HG03432 (cell line): ENCODE data around the gene CLSTN2.
A peak's percentile ranks its signal among the peaks of the same experiment; 100 is the strongest.

ENCODE experiments used
- ATAC-seq: cut with Tn5 transposase; IDR thresholded peaks from one replicate; pipeline ENCODE4 v1.9.1; 2021; ENCODE audit warnings: mild to moderate bottlenecking, moderate library complexity; ENCODE audit not compliant: unreplicated experiment

The CLSTN2 gene

DNA sequence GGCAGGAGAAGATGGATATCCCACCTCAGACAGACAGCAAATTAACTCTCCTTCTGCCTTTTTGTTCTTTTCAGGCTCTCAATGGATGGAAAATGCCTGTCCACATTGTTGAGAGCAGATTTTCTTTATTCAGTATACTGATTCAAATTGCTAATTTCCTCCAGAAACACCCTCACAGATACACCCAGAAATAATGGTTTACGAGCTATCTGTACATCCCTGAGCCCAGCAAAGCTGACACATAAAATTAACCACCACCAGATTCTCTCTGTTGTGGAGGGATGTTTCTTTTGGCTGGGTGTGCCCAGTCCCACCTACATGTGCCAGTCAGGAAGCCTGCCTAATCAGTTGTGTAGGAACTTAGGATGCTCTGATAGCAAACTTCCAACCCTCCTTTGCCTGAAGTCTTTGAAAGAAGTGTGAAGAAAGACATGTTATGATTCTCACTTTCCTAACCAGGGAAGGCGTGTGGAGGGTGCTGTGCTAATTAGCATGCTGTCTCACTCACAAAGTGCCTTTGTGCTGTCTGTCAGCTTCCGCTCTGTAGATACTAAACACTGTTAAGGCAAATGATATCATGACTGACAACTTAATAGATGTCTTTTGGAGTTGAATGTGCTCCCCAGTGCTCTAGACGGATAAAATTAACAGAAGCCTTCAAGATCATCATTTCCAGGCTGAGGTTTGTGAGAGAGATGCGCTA, 208.5 kb downstream of the CLSTN2 start:
- ATAC-seq, result no peak

- no peak for ATAC-seq
Observed at GRCh38 chr3:140145528-140145927, 210.5 kb downstream of the CLSTN2 start.

- no peak for ATAC-seq
Observed at GRCh38 chr3:140146668-140147067, 211.7 kb downstream of the CLSTN2 start.

DNA sequence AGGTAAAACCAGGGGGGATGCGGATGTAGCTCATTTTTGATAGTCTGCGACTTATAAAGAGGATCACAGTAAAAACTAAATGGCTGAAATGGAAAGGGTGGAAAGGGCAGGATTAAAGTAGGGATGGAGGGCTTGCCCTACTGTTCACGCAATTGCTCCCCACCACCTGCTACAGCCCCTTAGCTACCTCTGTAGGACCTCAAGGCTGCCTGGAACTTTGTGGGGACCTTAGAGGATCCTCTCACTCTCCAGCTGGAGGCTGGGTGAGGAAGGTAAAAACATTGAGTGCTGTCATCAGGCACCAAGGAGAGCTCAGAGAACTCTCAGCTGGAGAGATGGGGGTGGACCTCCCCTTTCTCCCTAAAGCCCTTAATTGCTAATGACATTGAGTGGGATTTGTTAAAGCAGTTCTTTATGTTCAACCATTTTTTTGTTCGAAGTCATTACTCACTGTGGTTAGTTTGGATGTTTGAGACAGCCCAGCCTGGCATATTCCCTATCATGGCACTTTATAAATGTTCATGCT, 213.0 kb downstream of the CLSTN2 start:
- ATAC-seq, result no peak

DNA sequence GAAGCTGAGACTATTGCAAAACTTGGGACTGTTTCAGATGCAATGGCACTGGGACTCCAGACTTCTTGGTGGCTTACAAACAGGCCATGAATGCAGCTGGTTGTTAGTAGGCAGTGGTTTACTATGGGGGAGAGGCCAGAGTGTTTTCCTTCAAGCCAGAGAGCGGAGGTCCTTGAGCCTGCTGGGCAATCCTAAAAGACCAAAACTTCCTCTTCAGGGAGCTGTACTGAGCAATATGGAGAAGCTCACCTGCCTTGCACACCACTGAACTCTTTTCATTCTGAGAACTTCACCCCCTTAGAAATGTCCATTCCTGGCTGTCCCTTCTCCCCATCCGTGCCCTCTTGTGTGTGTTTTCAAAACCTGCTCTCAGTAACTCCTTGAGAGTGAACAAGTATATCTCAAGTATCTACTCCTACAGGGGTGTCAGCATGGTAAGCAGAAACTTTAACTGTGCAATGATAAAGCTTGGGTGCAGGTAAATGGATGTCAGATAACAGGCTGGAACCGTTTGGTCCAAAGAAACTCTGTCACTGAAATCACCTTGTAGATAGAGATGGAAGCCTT, 213.9 kb downstream of the CLSTN2 start:
- no peak for ATAC-seq

DNA sequence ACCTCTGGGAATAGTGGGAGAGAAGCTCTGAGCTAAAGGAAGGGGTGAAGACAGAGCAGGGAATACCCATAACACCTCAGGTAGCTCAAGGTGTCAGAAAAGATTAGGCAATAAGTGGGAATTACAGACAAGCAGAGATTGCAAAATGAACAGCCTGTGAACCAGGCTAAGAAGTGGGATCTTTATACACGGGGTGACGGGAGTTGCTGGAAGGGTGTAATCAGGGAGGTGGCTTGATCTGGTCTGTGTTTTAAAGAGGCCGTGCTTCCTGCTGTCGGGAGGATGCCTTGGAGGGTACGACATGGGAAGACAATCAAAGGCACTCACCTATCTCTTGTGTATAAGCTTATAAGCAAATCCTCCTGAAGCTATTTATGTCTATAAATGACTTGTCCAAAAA, 216.3 kb downstream of the CLSTN2 start:
- no peak for ATAC-seq

GRCh38 chr3:140152851-140153639, 218.1 kb downstream of the CLSTN2 start:
- ATAC-seq, result peak; percentile 61

DNA sequence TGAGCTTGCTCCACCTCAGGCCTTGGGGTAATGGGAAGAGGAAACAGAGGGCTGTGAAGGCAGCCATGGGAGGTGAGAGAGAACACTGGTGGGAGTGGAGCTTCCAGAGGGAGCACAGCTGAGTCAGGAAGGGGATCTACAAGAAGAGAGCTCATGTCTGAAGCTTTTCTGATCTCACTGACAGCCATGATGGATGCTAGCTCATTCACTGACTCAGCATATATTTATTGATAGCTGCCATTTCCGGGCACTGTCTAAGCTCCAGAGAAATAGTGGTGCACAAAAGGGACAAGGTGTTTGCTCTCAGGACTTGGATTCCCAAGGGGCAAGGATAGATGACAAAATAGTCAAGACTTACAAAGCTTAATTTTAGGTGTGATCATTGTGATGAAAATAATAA, 218.8 kb downstream of the CLSTN2 start:
- ATAC-seq, result no peak

DNA sequence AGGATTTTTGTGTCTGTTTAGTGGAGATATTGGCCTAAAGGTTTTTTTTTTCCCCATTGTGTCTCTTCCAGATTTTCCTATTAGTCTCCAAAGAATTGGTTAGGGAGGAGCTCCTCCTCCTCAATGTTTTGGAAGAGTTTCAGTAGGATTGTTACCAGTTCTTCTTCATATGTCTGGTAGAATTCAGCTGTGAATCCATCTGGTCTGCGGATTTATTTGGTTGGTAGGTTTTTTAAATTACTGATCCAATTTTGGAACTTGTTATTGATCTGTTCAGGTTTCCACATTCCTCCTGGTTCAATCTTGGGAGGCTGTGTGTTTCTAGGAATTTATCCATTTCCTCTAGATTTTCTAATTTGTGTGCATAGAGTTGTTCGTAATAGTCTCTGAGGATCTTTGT, 222.2 kb downstream of the CLSTN2 start:
- no peak for ATAC-seq

- ATAC-seq, result no peak
Observed at GRCh38 chr3:140159646-140160045, 224.7 kb downstream of the CLSTN2 start.

DNA sequence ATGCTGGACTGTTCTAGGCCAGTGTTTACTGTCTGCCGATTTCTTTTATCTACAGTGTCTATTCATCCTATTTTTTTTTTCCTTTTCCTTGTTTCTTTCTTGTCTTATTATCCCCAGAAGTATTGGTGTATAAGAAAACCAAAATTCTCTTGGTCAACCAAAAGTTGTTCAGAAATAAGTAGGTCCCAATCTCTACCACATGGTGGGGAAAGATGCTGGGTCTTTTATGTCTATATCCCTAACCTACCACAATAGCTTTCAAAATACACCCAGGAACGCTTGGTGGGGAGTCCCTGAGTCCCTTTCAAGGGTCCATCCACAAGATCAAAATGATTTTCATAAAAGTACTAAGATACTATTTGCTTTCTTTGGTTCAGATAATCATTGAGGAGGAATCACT, 225.6 kb downstream of the CLSTN2 start:
- no peak for ATAC-seq

DNA sequence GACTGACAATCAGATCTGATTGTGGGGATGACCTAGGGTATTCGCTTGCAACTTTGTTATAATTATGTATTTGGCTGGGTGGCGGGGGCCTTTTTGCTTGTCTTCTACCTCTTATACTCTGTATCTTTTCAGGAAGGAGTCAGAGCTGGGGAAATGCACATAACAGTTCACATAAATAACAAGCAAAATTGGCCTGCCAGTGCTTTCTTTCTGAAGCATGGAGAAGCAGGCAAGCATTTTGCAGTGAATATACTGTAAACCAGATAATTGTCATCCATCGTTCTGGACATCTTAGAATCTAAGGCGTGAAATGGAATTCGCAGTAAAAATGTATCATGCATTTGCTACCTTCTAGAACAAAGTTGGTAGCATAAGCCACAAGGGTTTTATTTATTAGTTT, 227.6 kb downstream of the CLSTN2 start:
- ATAC-seq, result no peak

GRCh38 chr3:140163159-140163763, 228.3 kb downstream of the CLSTN2 start:
- ATAC-seq, result no peak

- no peak for ATAC-seq
Observed at GRCh38 chr3:140164156-140164555, 229.2 kb downstream of the CLSTN2 start.

DNA sequence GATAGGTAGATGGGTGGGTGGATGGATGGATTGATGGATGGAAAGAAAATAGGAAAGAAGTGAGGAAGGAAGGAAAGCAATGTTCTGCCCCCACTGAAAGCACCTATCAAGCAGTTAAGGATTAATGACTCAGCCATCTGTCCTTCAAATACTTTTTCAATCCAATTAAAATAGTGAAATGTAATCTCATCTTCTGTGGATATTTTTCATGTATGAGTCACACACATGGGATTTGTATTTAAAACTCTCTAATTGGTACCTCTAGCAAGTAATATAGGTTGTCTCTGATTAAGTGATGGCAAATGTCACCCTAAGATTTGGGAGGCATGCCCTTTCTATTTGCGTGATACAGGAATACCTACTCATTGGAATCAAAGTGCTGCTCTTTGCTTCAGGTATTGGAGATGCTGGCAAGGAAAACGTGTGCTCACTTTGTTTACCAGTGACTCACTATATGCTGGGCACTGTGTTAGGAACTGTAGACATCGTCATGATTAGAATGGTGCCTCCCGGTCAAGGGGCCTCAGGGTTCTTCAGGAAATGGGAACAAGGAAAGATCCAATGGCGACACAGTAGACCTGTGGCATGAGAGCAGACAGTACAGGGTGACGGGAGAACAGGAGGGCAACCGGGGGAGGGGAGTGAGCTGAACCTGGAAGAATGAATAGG, 230.1 kb downstream of the CLSTN2 start:
- no peak for ATAC-seq

DNA sequence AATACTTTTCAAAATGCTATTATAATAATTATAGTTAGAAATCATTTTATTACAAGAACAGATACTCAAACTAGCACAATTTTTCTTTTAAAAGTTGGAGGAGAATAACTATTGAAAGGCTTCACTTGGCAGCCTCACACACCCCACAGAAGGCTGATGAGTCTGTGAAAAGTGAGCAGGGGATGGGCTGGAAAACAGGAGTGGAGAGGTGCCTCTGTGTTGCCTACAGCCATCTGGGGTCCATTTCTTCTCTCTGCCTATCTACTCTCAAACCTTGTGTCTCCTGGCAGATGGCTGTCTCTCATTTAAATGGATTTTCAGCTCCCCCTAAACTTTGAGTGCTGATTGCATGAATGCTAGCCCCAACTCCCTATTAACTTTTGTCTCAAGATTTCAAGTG, 230.8 kb downstream of the CLSTN2 start:
- ATAC-seq, result no peak

DNA sequence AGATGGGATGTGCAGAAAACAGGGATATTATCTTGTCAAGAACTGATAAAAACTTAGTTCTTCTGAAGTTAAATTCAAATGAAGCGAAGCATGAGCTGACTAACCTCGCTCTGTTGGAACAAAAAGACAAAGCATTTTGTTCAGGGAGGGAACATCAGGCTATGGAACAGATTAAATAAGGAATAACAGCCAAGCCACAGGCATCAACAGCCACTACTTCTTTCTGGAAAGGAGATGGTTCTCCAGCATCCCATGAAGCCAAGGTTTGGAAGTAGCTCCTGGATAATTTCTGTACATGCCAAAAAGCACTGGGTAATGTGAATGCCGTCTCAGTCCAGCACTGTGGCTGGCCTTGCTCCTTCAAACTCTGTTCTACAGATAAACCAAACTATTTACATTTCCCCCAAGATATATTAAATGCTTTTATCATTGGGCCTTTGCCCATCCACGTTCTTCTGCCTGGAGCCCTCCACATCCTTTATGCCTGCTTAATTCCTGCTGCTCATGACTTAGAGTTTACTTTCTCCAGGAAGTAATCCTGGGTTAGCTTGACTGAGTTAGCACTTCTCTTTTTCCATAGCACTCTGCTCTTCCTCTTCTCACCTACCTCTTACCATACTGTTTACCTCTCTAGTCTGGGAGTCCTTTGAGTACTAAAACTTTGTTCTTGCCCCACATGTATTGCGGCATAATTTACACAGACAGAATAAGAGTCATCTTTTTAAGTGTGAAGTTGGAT, 232.0 kb downstream of the CLSTN2 start:
- ATAC-seq, result no peak

GRCh38 chr3:140167600-140168281, 232.8 kb downstream of the CLSTN2 start:
- no peak for ATAC-seq

DNA sequence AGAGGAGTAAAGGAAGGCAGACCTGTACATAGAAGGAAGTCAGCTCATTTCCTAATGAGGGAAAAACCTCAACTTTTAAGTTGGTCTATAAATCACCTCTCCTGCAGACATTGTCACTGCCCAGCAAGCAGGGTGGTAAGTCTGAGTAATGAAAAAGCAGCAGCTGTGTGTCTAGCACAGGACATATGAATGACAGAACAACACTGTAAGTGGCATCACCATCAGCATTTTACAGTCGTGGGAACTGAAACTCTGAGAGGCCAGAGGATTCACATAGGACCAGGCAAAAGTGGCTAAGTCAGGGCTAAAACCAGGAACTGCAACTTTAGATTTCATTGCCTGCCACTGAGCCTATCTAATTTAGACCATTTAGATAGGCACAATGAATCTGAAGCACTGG, 235.6 kb downstream of the CLSTN2 start:
- peak; percentile 98 for ATAC-seq

DNA sequence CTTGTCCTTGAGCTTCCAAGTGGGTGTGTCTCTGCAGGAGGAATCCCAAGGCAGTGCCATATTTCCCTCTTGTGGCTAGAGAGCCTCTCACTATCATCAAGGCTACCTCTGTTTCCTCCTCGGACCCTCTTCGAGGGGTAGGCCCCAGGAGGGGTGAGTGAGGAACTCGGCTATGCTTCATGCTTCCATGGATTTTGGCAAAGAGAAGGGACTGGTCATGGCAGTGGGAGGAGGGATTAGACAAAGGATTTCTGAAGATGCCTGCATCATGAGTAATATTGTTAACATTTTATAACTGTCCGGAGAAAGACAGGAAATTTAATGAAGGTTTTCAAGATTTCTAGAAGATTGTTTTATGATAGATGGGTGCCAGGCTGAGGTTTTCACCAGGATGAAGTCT, 241.5 kb downstream of the CLSTN2 start:
- ATAC-seq, result no peak
